ELR (cell line): Measurements from ENCODE around the gene CST5.

Experiments
- DNase-seq: peaks from one replicate; pipeline ENCODE4 v3.0.0-alpha.2; 2015; ENCODE audit warnings: low read depth

Gene CST5

GRCh38 chr20:23841693-23842092 lies 37.9 kb downstream of the CST5 start:
- DNase-seq, result no peak

- no peak for DNase-seq
These were observed 43.8 kb downstream of the CST5 start for GRCh38 chr20:23835716-23836115.

- no peak for DNase-seq
These were observed 46.6 kb downstream of the CST5 start for GRCh38 chr20:23832775-23833513.

GRCh38 chr20:23831961-23832360 lies 47.6 kb downstream of the CST5 start:
- DNase-seq, result peak; percentile 66

GRCh38 chr20:23826541-23827021 lies 53.0 kb downstream of the CST5 start, which contains the start of gene CST2:
CST2 (minus strand) TSS chr20:23826729; CDS start chr20:23826660, 69 bp downstream.
- DNase-seq, result peak; percentile 3
